Ovary (tissue), 3 donors: ENCODE data around the gene MAD1L1.

Experiments used
- EP300 ChIP-seq: sonication (generic); formaldehyde crosslinking; IDR thresholded peaks from one replicate; pipeline ENCODE4 v1.6.1; 2017; ENCODE audit warnings: antibody characterized with exemption
- POLR2A ChIP-seq: fragments of 450-650 bp; IDR thresholded peaks from one replicate; pipeline ENCODE4 v1.6.1; 2017; ENCODE audit warnings: antibody characterized with exemption, mild to moderate bottlenecking, moderate library complexity
- TF ChIP-seq, protein P1 (sequence below), 3 donors: fragments of 450-650 bp in 2 of 3; fragments of 200-600 bp in 1 of 3; IDR thresholded peaks; one replicate each; pipeline versions ENCODE4 v1.5.1 to v1.8.0; 2016 to 2022; ENCODE audit warnings: antibody characterized with exemption in 3 of 3, mild to moderate bottlenecking in 1 of 3
- donor health status: DM: no; HTN: no; CAD: no.

DNA sequence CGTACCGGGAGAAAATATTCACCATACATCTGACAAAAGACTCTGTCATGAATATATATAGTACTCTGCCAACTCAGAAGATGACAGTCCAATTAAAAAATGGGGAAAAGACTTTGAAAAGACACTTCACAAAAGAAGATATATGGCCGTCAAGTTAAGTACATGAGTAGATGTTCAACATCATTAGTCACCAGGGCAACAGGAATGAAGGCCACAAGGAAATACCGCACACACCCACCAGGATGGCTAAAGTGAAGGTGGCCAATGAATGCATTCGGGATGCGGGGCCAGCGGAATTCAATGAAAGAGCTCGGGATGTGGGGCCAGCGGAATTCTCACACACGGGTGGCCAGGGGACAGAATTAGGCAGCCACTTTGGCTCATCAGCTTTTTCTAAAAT, 42.2 kb downstream of the MAD1L1 start:
- TF ChIP-seq, protein P1, sequence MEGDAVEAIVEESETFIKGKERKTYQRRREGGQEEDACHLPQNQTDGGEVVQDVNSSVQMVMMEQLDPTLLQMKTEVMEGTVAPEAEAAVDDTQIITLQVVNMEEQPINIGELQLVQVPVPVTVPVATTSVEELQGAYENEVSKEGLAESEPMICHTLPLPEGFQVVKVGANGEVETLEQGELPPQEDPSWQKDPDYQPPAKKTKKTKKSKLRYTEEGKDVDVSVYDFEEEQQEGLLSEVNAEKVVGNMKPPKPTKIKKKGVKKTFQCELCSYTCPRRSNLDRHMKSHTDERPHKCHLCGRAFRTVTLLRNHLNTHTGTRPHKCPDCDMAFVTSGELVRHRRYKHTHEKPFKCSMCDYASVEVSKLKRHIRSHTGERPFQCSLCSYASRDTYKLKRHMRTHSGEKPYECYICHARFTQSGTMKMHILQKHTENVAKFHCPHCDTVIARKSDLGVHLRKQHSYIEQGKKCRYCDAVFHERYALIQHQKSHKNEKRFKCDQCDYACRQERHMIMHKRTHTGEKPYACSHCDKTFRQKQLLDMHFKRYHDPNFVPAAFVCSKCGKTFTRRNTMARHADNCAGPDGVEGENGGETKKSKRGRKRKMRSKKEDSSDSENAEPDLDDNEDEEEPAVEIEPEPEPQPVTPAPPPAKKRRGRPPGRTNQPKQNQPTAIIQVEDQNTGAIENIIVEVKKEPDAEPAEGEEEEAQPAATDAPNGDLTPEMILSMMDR (IDR thresholded peaks at IDR 0.05), result no peak
- no peak for TF ChIP-seq POLR2A
- no peak for TF ChIP-seq EP300
